ENCODE results near the gene YIPF5.

YIPF5 gene

GRCh38 chr5:144206141-144206540 is 35.7 kb upstream of the YIPF5 start:
- DNase-seq (ENCODE audit: low read depth) = no peak
- TF ChIP-seq POLR2A (IDR thresholded peaks at IDR 0.05; ENCODE audit: extremely low read depth, insufficient read length) (no peak), MYC (IDR thresholded peaks at IDR 0.05; ENCODE audit: low read depth, low read length) (no peak), MAX (IDR thresholded peaks at IDR 0.05; ENCODE audit: low read depth, low read length) (no peak)
- TF ChIP-seq, protein P1, sequence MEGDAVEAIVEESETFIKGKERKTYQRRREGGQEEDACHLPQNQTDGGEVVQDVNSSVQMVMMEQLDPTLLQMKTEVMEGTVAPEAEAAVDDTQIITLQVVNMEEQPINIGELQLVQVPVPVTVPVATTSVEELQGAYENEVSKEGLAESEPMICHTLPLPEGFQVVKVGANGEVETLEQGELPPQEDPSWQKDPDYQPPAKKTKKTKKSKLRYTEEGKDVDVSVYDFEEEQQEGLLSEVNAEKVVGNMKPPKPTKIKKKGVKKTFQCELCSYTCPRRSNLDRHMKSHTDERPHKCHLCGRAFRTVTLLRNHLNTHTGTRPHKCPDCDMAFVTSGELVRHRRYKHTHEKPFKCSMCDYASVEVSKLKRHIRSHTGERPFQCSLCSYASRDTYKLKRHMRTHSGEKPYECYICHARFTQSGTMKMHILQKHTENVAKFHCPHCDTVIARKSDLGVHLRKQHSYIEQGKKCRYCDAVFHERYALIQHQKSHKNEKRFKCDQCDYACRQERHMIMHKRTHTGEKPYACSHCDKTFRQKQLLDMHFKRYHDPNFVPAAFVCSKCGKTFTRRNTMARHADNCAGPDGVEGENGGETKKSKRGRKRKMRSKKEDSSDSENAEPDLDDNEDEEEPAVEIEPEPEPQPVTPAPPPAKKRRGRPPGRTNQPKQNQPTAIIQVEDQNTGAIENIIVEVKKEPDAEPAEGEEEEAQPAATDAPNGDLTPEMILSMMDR (IDR thresholded peaks at IDR 0.05; ENCODE audit: low read depth, low read length) = no peak
- H3K4me3 ChIP-seq (ENCODE audit: low read depth, low read length) = no peak overlapping the region

DNA sequence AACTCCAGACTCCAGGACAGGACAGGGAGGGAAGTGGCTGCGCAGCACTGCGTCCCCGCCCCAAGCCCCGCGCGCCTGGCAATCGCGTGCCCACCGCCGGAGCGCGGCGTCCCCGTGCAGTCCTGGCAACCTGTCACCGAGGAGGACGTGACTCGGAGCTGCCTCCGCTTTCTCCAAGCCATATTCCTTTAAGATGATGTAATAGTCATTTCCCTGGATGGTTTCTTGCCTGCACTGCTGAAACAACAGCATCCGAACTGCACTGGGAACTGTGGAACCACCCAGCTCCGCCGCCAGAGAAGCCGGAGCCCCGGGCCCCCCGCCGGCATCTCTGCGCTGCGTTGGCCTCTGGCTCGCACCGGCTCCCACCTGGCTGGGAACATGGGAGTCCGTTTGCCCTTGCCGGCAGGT is 34.7 kb upstream of the YIPF5 start:
- H3K4me3 ChIP-seq (ENCODE audit: low read depth, low read length) = no peak overlapping the region
- DNase-seq (ENCODE audit: low read depth) = no peak
- TF ChIP-seq MYC (IDR thresholded peaks at IDR 0.05; ENCODE audit: low read depth, low read length) (no peak), MAX (IDR thresholded peaks at IDR 0.05; ENCODE audit: low read depth, low read length) (no peak), POLR2A (IDR thresholded peaks at IDR 0.05; ENCODE audit: extremely low read depth, insufficient read length) (no peak)
- TF ChIP-seq, protein P1 (IDR thresholded peaks at IDR 0.05; ENCODE audit: low read depth, low read length) = no peak

GRCh38 chr5:144203750-144204596 is 33.5 kb upstream of the YIPF5 start:
- no peak overlapping the region for H3K4me3 ChIP-seq (ENCODE audit: low read depth, low read length)
- TF ChIP-seq, protein P1 (IDR thresholded peaks at IDR 0.05; ENCODE audit: low read depth, low read length) = peak; percentile 78
- no peak for TF ChIP-seq MAX (IDR thresholded peaks at IDR 0.05; ENCODE audit: low read depth, low read length)
- DNase-seq (ENCODE audit: low read depth) = peak; percentile 66

- no peak for TF ChIP-seq MYC (IDR thresholded peaks at IDR 0.05; ENCODE audit: low read depth, low read length)
- TF ChIP-seq, protein P1 (IDR thresholded peaks at IDR 0.05; ENCODE audit: low read depth, low read length) = no peak
- no peak for TF ChIP-seq POLR2A (IDR thresholded peaks at IDR 0.05; ENCODE audit: extremely low read depth, insufficient read length)
- peak; percentile 10 for DNase-seq (ENCODE audit: low read depth)
- H3K4me3 ChIP-seq (ENCODE audit: low read depth, low read length) = no peak overlapping the region
These were observed 32.3 kb upstream of the YIPF5 start for GRCh38 chr5:144202726-144203125.

DNA sequence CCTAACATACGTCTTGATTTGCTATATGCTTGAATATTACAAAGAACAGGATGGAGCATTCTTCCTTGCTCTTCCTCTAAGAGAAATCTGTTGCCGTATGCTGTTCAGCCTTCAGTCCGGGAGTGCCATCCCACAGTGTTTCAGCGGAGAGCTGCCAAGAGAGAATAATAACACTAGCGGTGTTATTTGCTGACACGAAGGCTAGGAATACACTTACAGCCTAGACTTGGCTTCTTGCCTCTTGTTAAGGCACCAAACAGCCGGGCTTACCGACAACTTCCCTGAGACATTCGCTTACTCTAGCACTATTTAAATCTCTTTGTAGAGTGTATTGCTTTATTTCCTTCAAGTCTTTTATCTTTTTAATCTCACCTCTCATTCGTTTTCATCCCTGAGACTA is 31.6 kb upstream of the YIPF5 start:
- no peak for TF ChIP-seq MAX (IDR thresholded peaks at IDR 0.05; ENCODE audit: low read depth, low read length)
- TF ChIP-seq MYC (IDR thresholded peaks at IDR 0.05; ENCODE audit: low read depth, low read length) = no peak
- TF ChIP-seq, protein P1 (IDR thresholded peaks at IDR 0.05; ENCODE audit: low read depth, low read length) = no peak
- TF ChIP-seq POLR2A (IDR thresholded peaks at IDR 0.05; ENCODE audit: extremely low read depth, insufficient read length) = no peak
- DNase-seq (ENCODE audit: low read depth) = no peak
- no peak overlapping the region for H3K4me3 ChIP-seq (ENCODE audit: low read depth, low read length)

All from NB4 (cell line).